ENCODE measurements around the gene CNTROB. TPM values are rescaled to one million over a fixed set of nuclear protein-coding genes. Genes with fewer than 3 reads are reported as not detected.

The CNTROB gene
- total and polyA plus RNA-seq, 2 experiments from 2014 or later, result 21.1 to 37.5 TPM

- no peak for TF ChIP-seq EZH2phosphoT487 (IDR thresholded peaks at IDR 0.05; ENCODE audit: low read depth, severe bottlenecking, unreplicated experiment)
- TF ChIP-seq EZH2 (IDR thresholded peaks at IDR 0.05; ENCODE audit: borderline replicate concordance), result no peak
- no peak for TF ChIP-seq CTCF (IDR thresholded peaks at IDR 0.05; ENCODE audit: poor library complexity)
- no peak overlapping the region for H3K4me3 ChIP-seq
- no peak overlapping the region for H2AFZ ChIP-seq
- H3K9me2 ChIP-seq (replicated peaks; ENCODE audit: insufficient read depth), result no peaks in the 10 kb centered on the region
- H3K4me1 ChIP-seq (ENCODE audit: insufficient read depth), result no peaks in the 10 kb centered on the region
- H3K79me2 ChIP-seq, result no peaks in the 10 kb centered on the region
- H3K9me3 ChIP-seq (ENCODE audit: low read depth), result peaks cover 7% of the 10 kb centered on the region
- H4K20me1 ChIP-seq (ENCODE audit: insufficient read depth, poor library complexity, severe bottlenecking), result no peaks in the 10 kb centered on the region
- H3K27me3 ChIP-seq, result no peaks in the 10 kb centered on the region
- no peak overlapping the region for H3K4me2 ChIP-seq
- H3K27ac ChIP-seq, result no peak overlapping the region
- 66% methylated on average over 4 of the region's 4 CpGs for WGBS (ENCODE audit: low lambda C conversion rate, missing lambda C conversion rate)
- no peak for DNase-seq (ENCODE audit: low spot score)
- no peaks in the 10 kb centered on the region for H3K36me3 ChIP-seq (replicated peaks; ENCODE audit: insufficient read depth, low read depth)
Measured at GRCh38 chr17:7971651-7972050, 39.6 kb downstream of the CNTROB start.

DNA sequence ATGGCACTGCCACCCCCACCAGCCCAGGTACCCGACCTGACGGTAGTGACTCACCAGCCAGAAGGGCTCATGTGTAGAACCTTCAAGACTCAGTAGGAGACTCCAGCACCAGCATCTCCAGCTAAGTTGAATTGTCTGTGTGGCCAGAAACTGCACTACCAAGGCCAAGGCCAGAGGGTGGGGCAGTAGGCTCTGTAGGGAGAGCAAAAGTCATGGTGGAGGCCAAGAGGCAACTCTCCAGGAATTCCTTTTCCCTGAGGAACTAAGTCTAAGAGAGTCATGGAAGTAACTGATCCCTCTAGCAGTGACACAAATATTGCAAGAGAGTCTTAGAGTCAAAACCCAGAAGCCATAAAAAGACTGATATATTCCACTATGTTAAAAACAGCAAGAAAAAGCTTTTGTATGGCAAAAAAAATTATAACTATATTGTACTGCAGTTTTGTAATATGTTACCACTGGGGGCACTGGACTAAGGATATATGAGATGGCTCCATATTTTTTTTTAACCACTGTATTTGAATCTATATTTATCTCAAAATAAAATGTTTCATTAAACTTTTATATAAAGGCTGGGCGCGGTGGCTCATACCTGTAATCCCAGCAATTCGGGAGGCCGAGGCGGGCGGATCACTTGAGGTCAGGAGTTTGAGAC is 40.3 kb downstream of the CNTROB start:
- no peaks in the 10 kb centered on the region for H3K4me1 ChIP-seq (ENCODE audit: insufficient read depth)

GRCh38 chr17:7974638-7975131 is 42.7 kb downstream of the CNTROB start:
- Histone ChIP-seq H3K4me2 (no peak overlapping the region), H3K4me1 (ENCODE audit: insufficient read depth) (no peaks in the 10 kb centered on the region), H3K27ac (no peak overlapping the region), H2AFZ (no peak overlapping the region), H3K9me3 (ENCODE audit: low read depth) (peaks cover 7% of the 10 kb centered on the region), H3K9me2 (replicated peaks; ENCODE audit: insufficient read depth) (no peaks in the 10 kb centered on the region), H3K79me2 (no peaks in the 10 kb centered on the region), H3K27me3 (no peaks in the 10 kb centered on the region), H3K36me3 (replicated peaks; ENCODE audit: insufficient read depth, low read depth) (no peaks in the 10 kb centered on the region), H4K20me1 (ENCODE audit: insufficient read depth, poor library complexity, severe bottlenecking) (no peaks in the 10 kb centered on the region), H3K4me3 (no peak overlapping the region)
- DNase-seq (ENCODE audit: low spot score), result no peak
- TF ChIP-seq EZH2phosphoT487 (IDR thresholded peaks at IDR 0.05; ENCODE audit: low read depth, severe bottlenecking, unreplicated experiment) (no peak), EZH2 (IDR thresholded peaks at IDR 0.05; ENCODE audit: borderline replicate concordance) (no peak), CTCF (IDR thresholded peaks at IDR 0.05; ENCODE audit: poor library complexity) (no peak)

More for the DNA sequence above, 40.3 kb downstream of the CNTROB start:
- no peaks in the 10 kb centered on the region for H3K79me2 ChIP-seq
- WGBS (ENCODE audit: low lambda C conversion rate, missing lambda C conversion rate), result 96% methylated on average over 8 of the region's 8 CpGs
- DNase-seq (ENCODE audit: low spot score), result no peak
- no peak overlapping the region for H2AFZ ChIP-seq
- H3K27me3 ChIP-seq, result no peaks in the 10 kb centered on the region
- H3K36me3 ChIP-seq (replicated peaks; ENCODE audit: insufficient read depth, low read depth), result no peaks in the 10 kb centered on the region
- no peak overlapping the region for H3K4me3 ChIP-seq
- peak; percentile 28 for TF ChIP-seq CTCF (IDR thresholded peaks at IDR 0.05; ENCODE audit: poor library complexity)
- no peak for TF ChIP-seq EZH2 (IDR thresholded peaks at IDR 0.05; ENCODE audit: borderline replicate concordance)
- peaks cover 7% of the 10 kb centered on the region for H3K9me3 ChIP-seq (ENCODE audit: low read depth)
- H3K27ac ChIP-seq, result no peak overlapping the region
- H3K9me2 ChIP-seq (replicated peaks; ENCODE audit: insufficient read depth), result no peaks in the 10 kb centered on the region
- H4K20me1 ChIP-seq (ENCODE audit: insufficient read depth, poor library complexity, severe bottlenecking), result no peaks in the 10 kb centered on the region
- no peak overlapping the region for H3K4me2 ChIP-seq

Measured in hepatocyte (in vitro differentiated cells).